Astrocyte (in vitro differentiated cells and primary cell): ENCODE results near the gene GRIK1. TPM values are rescaled to one million over a fixed set of nuclear protein-coding genes. Genes with fewer than 3 reads are reported as not detected.

Experiments used
- DNase-seq: peaks from one replicate; pipeline ENCODE4 v3.0.0-alpha.2; 2010; ENCODE audit warnings: low read depth
- FAIRE-seq: peaks from 2 replicates; lab custom pipeline; 2011; peaks lifted over from hg19 to GRCh38; lab: Jason Lieb, UNC
- H2AFZ ChIP-seq: 2 replicates; pipeline ENCODE4 v1.6.0; 2012; ENCODE audit warnings: low read depth, low read length, inconsistent platforms
- H3K27ac ChIP-seq: 2 replicates; pipeline ENCODE4 v1.5.1; 2011; ENCODE audit warnings: low read depth, low read length, inconsistent platforms
- H3K27me3 ChIP-seq: 2 replicates; pipeline ENCODE4 v1.6.0; 2011; ENCODE audit warnings: low read length, inconsistent platforms; ENCODE audit not compliant: insufficient read depth
- H3K36me3 ChIP-seq: 2 replicates; pipeline ENCODE4 v1.5.1; 2011; ENCODE audit warnings: low read length, inconsistent platforms; ENCODE audit not compliant: insufficient read depth
- H3K4me1 ChIP-seq: 2 replicates; pipeline ENCODE4 v1.5.1; 2011; ENCODE audit warnings: low read length, inconsistent platforms; ENCODE audit not compliant: insufficient read depth
- H3K4me2 ChIP-seq: 2 replicates; pipeline ENCODE4 v1.6.0; 2012; ENCODE audit warnings: low read length, inconsistent platforms
- H3K4me3 ChIP-seq: 2 replicates; pipeline ENCODE4 v1.5.1; 2011; ENCODE audit warnings: low read depth, mild to moderate bottlenecking, low read length, inconsistent platforms; ENCODE audit not compliant: insufficient read depth
- H3K79me2 ChIP-seq: 2 replicates; pipeline ENCODE4 v1.6.0; 2012; ENCODE audit warnings: mild to moderate bottlenecking, low read length, inconsistent platforms; ENCODE audit not compliant: insufficient read depth
- H3K9ac ChIP-seq: 2 replicates; pipeline ENCODE4 v1.6.0; 2012; ENCODE audit warnings: mild to moderate bottlenecking, low read length, inconsistent platforms
- H3K9me3 ChIP-seq: 2 replicates; pipeline ENCODE4 v1.5.1; 2012; ENCODE audit warnings: low read depth, mild to moderate bottlenecking, low read length, inconsistent platforms; ENCODE audit not compliant: insufficient read depth
- H4K20me1 ChIP-seq: 2 replicates; pipeline ENCODE4 v1.6.0; 2012; ENCODE audit warnings: low read length, inconsistent platforms; ENCODE audit not compliant: insufficient read depth
- H3K27ac Mint-ChIP-seq: one replicate; pipeline ENCODE4 v1.8.0; 2021; ENCODE audit warnings: mild to moderate bottlenecking, mixed read lengths; ENCODE audit not compliant: unreplicated experiment
- H3K27me3 Mint-ChIP-seq: one replicate; pipeline ENCODE4 v1.8.0; 2021; ENCODE audit warnings: low read depth, mixed read lengths; ENCODE audit not compliant: unreplicated experiment
- H3K36me3 Mint-ChIP-seq: one replicate; pipeline ENCODE4 v1.8.0; 2021; ENCODE audit warnings: low read depth, mixed read lengths; ENCODE audit not compliant: unreplicated experiment
- H3K4me1 Mint-ChIP-seq: one replicate; pipeline ENCODE4 v1.8.0; 2021; ENCODE audit warnings: low read depth, mixed read lengths; ENCODE audit not compliant: unreplicated experiment
- H3K4me3 Mint-ChIP-seq: one replicate; pipeline ENCODE4 v1.8.0; 2021; ENCODE audit warnings: mild to moderate bottlenecking, moderate library complexity, mixed read lengths; ENCODE audit not compliant: unreplicated experiment
- H3K9me3 Mint-ChIP-seq: one replicate; pipeline ENCODE4 v1.8.0; 2021; ENCODE audit warnings: mild to moderate bottlenecking, mixed read lengths; ENCODE audit not compliant: unreplicated experiment
- EZH2 ChIP-seq: IDR thresholded peaks from 2 replicates; pipeline ENCODE4 v1.6.1; 2012; ENCODE audit warnings: mild to moderate bottlenecking, low read length, inconsistent platforms; ENCODE audit not compliant: insufficient read depth
- total RNA-seq: library from RNA; stranded (reverse); gene quantifications from 2 replicates; pipeline ENCODE4 v1.2.1, GENCODE V29; 2021
- TF ChIP-seq, protein P1 (sequence below): IDR thresholded peaks from 2 replicates; pipeline ENCODE4 v1.5.1; 2011; ENCODE audit warnings: low read depth, mild to moderate bottlenecking, inconsistent platforms, low read length, moderate library complexity; ENCODE audit not compliant: insufficient read depth

The GRIK1 gene
- total RNA-seq, 1 donor from 2014 or later, result not detected

DNA sequence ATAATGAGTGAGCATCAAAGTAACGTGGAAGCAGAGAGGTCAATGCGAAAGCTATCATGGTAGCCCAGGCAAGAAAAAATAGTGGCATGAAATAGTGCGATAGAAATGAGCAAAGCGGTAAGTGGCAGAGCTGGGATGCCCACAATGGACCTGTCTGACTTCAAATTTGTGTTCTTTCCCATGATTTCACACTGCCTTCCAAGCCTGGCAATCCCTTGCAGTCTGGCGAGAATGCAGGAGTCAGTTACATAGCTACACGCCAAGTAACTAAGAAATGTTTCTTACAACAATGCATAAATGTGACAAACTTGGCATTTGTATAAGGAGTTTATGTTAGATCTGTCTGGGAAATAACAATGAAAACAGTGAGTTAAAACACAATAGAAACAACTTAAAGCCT, 82.6 kb downstream of the GRIK1 start:
- H3K27ac Mint-ChIP-seq, result no peak overlapping the region
- Histone ChIP-seq H3K4me2 (no peak overlapping the region), H4K20me1 (no peaks in the 10 kb centered on the region), H3K4me1 (no peaks in the 10 kb centered on the region), H3K27me3 (no peaks in the 10 kb centered on the region), H3K79me2 (no peaks in the 10 kb centered on the region), H3K9me3 (no peaks in the 10 kb centered on the region), H3K9ac (no peak overlapping the region), H3K36me3 (no peaks in the 10 kb centered on the region), H3K27ac (no peak overlapping the region), H3K4me3 (no peak overlapping the region), H2AFZ (no peak overlapping the region)
- peaks cover 1% of the 10 kb centered on the region for H3K27me3 Mint-ChIP-seq
- no peak overlapping the region for H3K4me3 Mint-ChIP-seq
- no peaks in the 10 kb centered on the region for H3K9me3 Mint-ChIP-seq
- TF ChIP-seq, protein P1, sequence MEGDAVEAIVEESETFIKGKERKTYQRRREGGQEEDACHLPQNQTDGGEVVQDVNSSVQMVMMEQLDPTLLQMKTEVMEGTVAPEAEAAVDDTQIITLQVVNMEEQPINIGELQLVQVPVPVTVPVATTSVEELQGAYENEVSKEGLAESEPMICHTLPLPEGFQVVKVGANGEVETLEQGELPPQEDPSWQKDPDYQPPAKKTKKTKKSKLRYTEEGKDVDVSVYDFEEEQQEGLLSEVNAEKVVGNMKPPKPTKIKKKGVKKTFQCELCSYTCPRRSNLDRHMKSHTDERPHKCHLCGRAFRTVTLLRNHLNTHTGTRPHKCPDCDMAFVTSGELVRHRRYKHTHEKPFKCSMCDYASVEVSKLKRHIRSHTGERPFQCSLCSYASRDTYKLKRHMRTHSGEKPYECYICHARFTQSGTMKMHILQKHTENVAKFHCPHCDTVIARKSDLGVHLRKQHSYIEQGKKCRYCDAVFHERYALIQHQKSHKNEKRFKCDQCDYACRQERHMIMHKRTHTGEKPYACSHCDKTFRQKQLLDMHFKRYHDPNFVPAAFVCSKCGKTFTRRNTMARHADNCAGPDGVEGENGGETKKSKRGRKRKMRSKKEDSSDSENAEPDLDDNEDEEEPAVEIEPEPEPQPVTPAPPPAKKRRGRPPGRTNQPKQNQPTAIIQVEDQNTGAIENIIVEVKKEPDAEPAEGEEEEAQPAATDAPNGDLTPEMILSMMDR, result no peak
- TF ChIP-seq EZH2, result no peak
- DNase-seq, result no peak
- no peak for FAIRE-seq
- no peaks in the 10 kb centered on the region for H3K4me1 Mint-ChIP-seq
- H3K36me3 Mint-ChIP-seq, result no peaks in the 10 kb centered on the region

- Histone ChIP-seq H3K9me3 (no peaks in the 10 kb centered on the region), H3K27me3 (no peaks in the 10 kb centered on the region), H3K27ac (no peak overlapping the region), H3K79me2 (no peaks in the 10 kb centered on the region), H3K4me2 (no peak overlapping the region), H3K9ac (no peak overlapping the region), H3K36me3 (no peaks in the 10 kb centered on the region), H3K4me1 (no peaks in the 10 kb centered on the region), H2AFZ (no peak overlapping the region), H4K20me1 (no peaks in the 10 kb centered on the region), H3K4me3 (no peak overlapping the region)
- H3K27ac Mint-ChIP-seq, result no peak overlapping the region
- no peak for TF ChIP-seq EZH2
- TF ChIP-seq, protein P1, result no peak
- no peak for DNase-seq
- H3K4me3 Mint-ChIP-seq, result no peak overlapping the region
- H3K36me3 Mint-ChIP-seq, result no peaks in the 10 kb centered on the region
- peaks cover 2% of the 10 kb centered on the region for H3K27me3 Mint-ChIP-seq
- FAIRE-seq, result no peak
- H3K9me3 Mint-ChIP-seq, result no peaks in the 10 kb centered on the region
- H3K4me1 Mint-ChIP-seq, result no peaks in the 10 kb centered on the region
These were observed 85.0 kb downstream of the GRIK1 start for GRCh38 chr21:29854795-29855194.

DNA sequence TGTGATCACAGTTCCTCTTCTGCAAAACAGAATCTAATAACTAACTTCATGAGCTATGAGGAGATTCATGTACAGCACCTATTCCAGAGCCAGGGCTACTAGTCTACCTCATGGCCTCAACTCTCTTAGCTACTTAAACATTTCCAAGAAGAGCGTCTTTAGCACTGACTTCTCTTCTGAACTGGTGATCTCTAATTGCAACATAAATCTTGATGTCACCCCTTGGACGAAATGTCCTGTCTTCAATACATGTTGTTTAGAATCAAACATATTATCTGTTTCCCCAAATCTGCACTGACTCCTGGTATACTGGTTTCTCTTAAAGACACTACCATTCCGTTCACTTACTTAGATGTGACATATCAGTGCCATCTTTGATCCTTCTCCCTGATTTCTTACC, 88.2 kb downstream of the GRIK1 start:
- no peaks in the 10 kb centered on the region for H3K9me3 Mint-ChIP-seq
- Histone ChIP-seq H3K4me1 (no peaks in the 10 kb centered on the region), H3K27ac (no peak overlapping the region), H3K27me3 (no peaks in the 10 kb centered on the region), H3K79me2 (no peaks in the 10 kb centered on the region), H4K20me1 (no peaks in the 10 kb centered on the region), H3K4me3 (no peak overlapping the region), H3K4me2 (no peak overlapping the region), H2AFZ (no peak overlapping the region), H3K9ac (no peak overlapping the region), H3K9me3 (no peaks in the 10 kb centered on the region), H3K36me3 (no peaks in the 10 kb centered on the region)
- DNase-seq (no peak), FAIRE-seq (no peak)
- H3K4me1 Mint-ChIP-seq, result no peaks in the 10 kb centered on the region
- no peaks in the 10 kb centered on the region for H3K36me3 Mint-ChIP-seq
- H3K27ac Mint-ChIP-seq, result no peak overlapping the region
- TF ChIP-seq, protein P1, result no peak
- TF ChIP-seq EZH2, result no peak
- peaks cover 2% of the 10 kb centered on the region for H3K27me3 Mint-ChIP-seq
- no peak overlapping the region for H3K4me3 Mint-ChIP-seq
